Measurements from ENCODE around the gene OR1L6.

DNA sequence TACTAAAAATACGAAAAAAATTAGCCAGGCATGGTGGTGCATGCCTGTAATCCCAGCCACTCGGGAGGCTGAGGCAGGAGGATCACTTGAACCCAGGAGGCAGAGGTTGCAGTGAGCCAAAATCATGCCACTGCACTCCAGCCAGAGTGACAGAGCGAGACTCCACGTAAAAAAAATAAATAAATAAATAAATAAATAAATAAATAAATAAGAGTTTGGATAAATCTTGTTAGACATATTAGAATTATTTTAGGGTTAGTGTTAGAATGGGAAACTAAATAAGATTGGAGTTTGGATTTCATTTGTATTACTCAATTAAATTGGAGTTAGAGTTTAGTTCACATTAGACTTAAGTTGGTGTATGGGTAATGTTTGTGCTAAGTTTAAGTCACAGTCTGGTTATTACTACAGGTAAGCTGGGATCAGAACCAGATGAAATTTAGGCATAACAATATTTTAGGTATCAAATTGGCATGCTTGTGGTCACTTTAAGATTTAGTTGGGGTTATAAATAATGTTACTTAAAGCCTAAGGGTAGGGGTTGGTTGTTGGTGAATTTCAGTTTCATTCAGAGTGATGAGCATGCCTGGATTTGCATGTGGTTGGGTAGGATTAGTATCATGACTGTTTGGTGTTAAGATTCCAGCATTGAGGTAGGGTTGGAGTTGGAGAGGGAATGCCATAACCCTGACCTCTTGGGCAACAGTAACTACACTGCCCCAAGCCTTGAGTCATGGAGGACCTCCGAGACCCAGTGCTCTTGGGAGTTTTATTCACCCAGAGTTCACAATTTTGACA, 50.0 kb downstream of the OR1L6 start:
- TF ChIP-seq, protein P1, sequence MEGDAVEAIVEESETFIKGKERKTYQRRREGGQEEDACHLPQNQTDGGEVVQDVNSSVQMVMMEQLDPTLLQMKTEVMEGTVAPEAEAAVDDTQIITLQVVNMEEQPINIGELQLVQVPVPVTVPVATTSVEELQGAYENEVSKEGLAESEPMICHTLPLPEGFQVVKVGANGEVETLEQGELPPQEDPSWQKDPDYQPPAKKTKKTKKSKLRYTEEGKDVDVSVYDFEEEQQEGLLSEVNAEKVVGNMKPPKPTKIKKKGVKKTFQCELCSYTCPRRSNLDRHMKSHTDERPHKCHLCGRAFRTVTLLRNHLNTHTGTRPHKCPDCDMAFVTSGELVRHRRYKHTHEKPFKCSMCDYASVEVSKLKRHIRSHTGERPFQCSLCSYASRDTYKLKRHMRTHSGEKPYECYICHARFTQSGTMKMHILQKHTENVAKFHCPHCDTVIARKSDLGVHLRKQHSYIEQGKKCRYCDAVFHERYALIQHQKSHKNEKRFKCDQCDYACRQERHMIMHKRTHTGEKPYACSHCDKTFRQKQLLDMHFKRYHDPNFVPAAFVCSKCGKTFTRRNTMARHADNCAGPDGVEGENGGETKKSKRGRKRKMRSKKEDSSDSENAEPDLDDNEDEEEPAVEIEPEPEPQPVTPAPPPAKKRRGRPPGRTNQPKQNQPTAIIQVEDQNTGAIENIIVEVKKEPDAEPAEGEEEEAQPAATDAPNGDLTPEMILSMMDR (IDR thresholded peaks at IDR 0.05) = no peak
- no peak for TF ChIP-seq POLR2A (IDR thresholded peaks at IDR 0.05)
- no peak for TF ChIP-seq EP300 (IDR thresholded peaks at IDR 0.05)

Data from ovary (tissue), 3 donors.